Kidney (tissue), 14 donors: ENCODE measurements around the gene SCGB1A1. TPM values are rescaled to one million over a fixed set of nuclear protein-coding genes. Genes with fewer than 3 reads are reported as not detected.
A peak's percentile ranks its signal among the peaks of the same experiment; 100 is the strongest.

ENCODE experiments used
- DNase-seq, 5 donors: peaks; one replicate each; pipeline ENCODE4 v3.0.0-alpha.2; 2013 to 2020
- FAIRE-seq: peaks from 2 replicates; lab custom pipeline; 2012; peaks lifted over from hg19 to GRCh38; lab: Jason Lieb, UNC
- H3K27ac ChIP-seq, 2 donors: one replicate each; pipeline ENCODE4 v1.7.0; 2013; ENCODE audit warnings: low read depth in 2 of 2, low read length in 2 of 2, inconsistent platforms in 1 of 2
- H3K27me3 ChIP-seq: one replicate; pipeline ENCODE4 v1.7.1; 2013; ENCODE audit warnings: low read length, inconsistent platforms; ENCODE audit not compliant: control insufficient read depth, insufficient read depth
- H3K36me3 ChIP-seq, 3 donors: one replicate each; pipeline versions ENCODE4 v1.7.0 to v1.7.1; 2013; ENCODE audit warnings: low read length in 3 of 3, control low read depth in 1 of 3, inconsistent platforms in 1 of 3; ENCODE audit not compliant: insufficient read depth in 3 of 3, control insufficient read depth in 2 of 3
- H3K4me1 ChIP-seq, 3 donors: one replicate each; pipeline versions ENCODE4 v1.7.0 to v1.7.1; 2013; ENCODE audit warnings: low read length in 3 of 3, inconsistent platforms in 1 of 3, low read depth in 1 of 3; ENCODE audit not compliant: control insufficient read depth in 2 of 3, insufficient read depth in 2 of 3
- H3K4me3 ChIP-seq, 3 donors: one replicate each; pipeline versions ENCODE4 v1.7.0 to v1.8.1; 2013; ENCODE audit warnings: low read length in 3 of 3, control low read depth in 1 of 3, inconsistent platforms in 1 of 3
- H3K9ac ChIP-seq, 3 donors: one replicate each; pipeline versions ENCODE4 v1.7.0 to v1.7.1; 2013; ENCODE audit warnings: low read length in 3 of 3, control low read depth in 1 of 3, inconsistent platforms in 1 of 3
- H3K9me3 ChIP-seq, 3 donors: one replicate each; pipeline versions ENCODE4 v1.7.0 to v1.7.1; 2013; ENCODE audit warnings: low read length in 3 of 3, control low read depth in 1 of 3, inconsistent platforms in 1 of 3; ENCODE audit not compliant: control insufficient read depth in 2 of 3, insufficient read depth in 1 of 3
- CTCF ChIP-seq: IDR thresholded peaks from 3 replicates; pipeline ENCODE4 v1.5.1; 2012; ENCODE audit warnings: mild to moderate bottlenecking, moderate library complexity, borderline replicate concordance; ENCODE audit not compliant: insufficient read depth; ENCODE audit errors: extremely low read depth
- intact Hi-C: fragments of 100-400 bp; cut with DNase I; formaldehyde crosslinking; loops from one replicate; pipeline ENCODE4 v1.11.1; 2022
- polyA plus RNA-seq: library from polyadenylated mRNA; stranded (reverse); fragments of 350-450 nt; fragmentation: Illumina TruSeq; extraction: RNeasy Lipid Tissue Mini Kit (QIAGEN cat#74804); gene quantifications from one replicate; pipeline ENCODE4 v1.2.3, GENCODE V29; 2014; ENCODE audit warnings: low read depth, low replicate concordance; ENCODE audit not compliant: insufficient read depth
- total RNA-seq: library from RNA; stranded (reverse); fragmentation: NEBNext Ultra II Directional; extraction: Animal tissue kit (Norgen Biotek cat#: 25700); gene quantifications from one replicate; pipeline ENCODE4 v1.2.1, GENCODE V29; 2021
- donor health status: control.
- donor health status: control.
- donor health status: control.
- donor health status: control.
- donor health status: control.
- donor health status: DM: yes; HTN: yes; CAD: no.
- donor health status: Normal renal cell carcinoma (clear cell type).

The SCGB1A1 gene
- total and polyA plus RNA-seq, 2 donors from 2014 or later = not detected

- no peak overlapping the region for H3K4me3 ChIP-seq
- no peaks in the 10 kb centered on the region for H3K36me3 ChIP-seq
- DNase-seq (peak in 1 of 5 donors; percentile 90), FAIRE-seq (no peak)
- no peaks in the 10 kb centered on the region for H3K9me3 ChIP-seq
- peaks cover 0 to 23% (median 0%) of the 10 kb centered on the region in 3 donors for H3K4me1 ChIP-seq
- no peak overlapping the region for H3K27ac ChIP-seq
- TF ChIP-seq CTCF = no peak
- no peaks in the 10 kb centered on the region for H3K27me3 ChIP-seq
- H3K9ac ChIP-seq = no peak overlapping the region
- intact Hi-C loops = loop anchor here (10.0 kb wide), 1 partner anchor 296 kb away; no protein-coding TSS in a partner anchor
These were observed 20.5 kb upstream of the SCGB1A1 start for GRCh38 chr11:62398011-62398994.

GRCh38 chr11:62399172-62399877 lies 19.5 kb upstream of the SCGB1A1 start:
- no peaks in the 10 kb centered on the region for H3K9me3 ChIP-seq
- H3K27ac ChIP-seq = no peak overlapping the region
- intact Hi-C loops = loop anchor here (10.0 kb wide), 1 partner anchor 295 kb away; no protein-coding TSS in a partner anchor
- no peak for TF ChIP-seq CTCF
- DNase-seq (no peak), FAIRE-seq (no peak)
- no peaks in the 10 kb centered on the region for H3K27me3 ChIP-seq
- peaks cover 0 to 23% (median 0%) of the 10 kb centered on the region in 3 donors for H3K4me1 ChIP-seq
- H3K9ac ChIP-seq = no peak overlapping the region
- H3K36me3 ChIP-seq = no peaks in the 10 kb centered on the region
- H3K4me3 ChIP-seq = no peak overlapping the region

- intact Hi-C loops = loop anchor here (10.0 kb wide), 1 partner anchor 295 kb away; no protein-coding TSS in a partner anchor
- Histone ChIP-seq H3K9ac (no peak overlapping the region), H3K27ac (no peak overlapping the region), H3K27me3 (no peaks in the 10 kb centered on the region), H3K4me3 (no peak overlapping the region), H3K36me3 (no peaks in the 10 kb centered on the region), H3K9me3 (no peaks in the 10 kb centered on the region), H3K4me1 (peaks cover 0 to 23% (median 0%) of the 10 kb centered on the region in 3 donors)
- TF ChIP-seq CTCF = no peak
- DNase-seq (peak in 2 of 5 donors; percentile 58 to 64), FAIRE-seq (no peak)
These were observed 19.0 kb upstream of the SCGB1A1 start for GRCh38 chr11:62399878-62400266.
